ENCODE measurements around the gene DNAJC6.
"Not testable (repeated sequence)": the region's sequence is repeated elsewhere in the genome, so short reads cannot be mapped to it uniquely, and the experiment has no call there.

Gene DNAJC6

DNA sequence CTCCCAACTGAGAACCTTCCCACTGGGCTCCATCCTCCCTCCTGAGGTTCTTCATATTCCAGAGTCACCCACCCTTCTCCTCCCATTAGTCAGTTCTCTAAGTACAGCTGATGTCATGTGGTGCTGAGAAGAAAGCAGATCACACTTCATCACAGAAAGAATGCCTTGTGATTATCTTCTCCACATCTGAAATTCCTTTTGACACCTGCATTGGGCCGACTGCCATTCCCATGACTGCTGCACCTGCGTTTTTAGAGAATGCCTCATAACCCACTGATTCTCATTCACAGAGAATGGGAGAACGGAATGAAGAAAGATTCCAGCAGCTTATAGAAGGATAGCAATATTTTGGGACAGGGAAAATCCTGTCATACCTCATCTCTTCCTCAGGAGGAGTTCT, 125.4 kb downstream of the DNAJC6 start:
- DNase-seq: no peak

DNA sequence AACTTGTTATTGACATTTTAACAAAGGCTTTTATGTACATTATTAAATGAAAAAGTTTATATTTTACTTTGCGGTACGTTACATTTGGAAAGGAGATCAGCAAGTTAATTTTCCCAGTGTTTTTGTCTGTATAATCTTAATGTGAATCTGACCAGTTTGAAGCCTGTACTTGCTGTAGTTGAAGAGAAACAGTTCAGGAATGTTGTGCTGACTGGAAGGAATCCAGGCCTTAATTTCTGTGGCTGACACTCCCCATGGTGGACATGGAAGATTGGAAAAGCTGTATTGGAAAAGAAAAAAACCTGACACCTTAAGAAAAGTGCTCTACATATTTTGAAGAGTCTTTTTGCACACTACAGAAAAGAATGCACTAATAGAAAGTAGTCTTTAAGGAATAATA, 126.6 kb downstream of the DNAJC6 start:
- no peak for DNase-seq

DNA sequence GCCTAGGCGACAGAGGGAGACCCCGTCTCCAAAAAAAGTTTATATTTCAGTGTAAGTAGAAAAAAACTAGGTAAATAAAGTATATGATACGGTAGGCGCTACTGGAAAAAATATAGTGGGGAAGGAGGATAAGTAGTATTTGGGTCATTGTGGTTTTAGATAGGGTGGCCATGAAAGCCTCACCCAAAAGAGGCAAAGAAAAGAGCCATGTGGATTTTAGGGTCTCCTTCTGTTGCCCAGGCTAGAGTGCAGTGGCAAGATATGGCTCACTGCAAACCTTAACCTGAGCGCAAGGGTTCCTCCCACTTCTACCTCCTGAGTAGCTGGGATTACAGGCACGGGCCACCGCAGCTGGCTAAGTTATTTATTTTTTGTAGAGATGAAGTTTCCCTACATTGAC, 128.3 kb downstream of the DNAJC6 start:
- DNase-seq: no peak

DNA sequence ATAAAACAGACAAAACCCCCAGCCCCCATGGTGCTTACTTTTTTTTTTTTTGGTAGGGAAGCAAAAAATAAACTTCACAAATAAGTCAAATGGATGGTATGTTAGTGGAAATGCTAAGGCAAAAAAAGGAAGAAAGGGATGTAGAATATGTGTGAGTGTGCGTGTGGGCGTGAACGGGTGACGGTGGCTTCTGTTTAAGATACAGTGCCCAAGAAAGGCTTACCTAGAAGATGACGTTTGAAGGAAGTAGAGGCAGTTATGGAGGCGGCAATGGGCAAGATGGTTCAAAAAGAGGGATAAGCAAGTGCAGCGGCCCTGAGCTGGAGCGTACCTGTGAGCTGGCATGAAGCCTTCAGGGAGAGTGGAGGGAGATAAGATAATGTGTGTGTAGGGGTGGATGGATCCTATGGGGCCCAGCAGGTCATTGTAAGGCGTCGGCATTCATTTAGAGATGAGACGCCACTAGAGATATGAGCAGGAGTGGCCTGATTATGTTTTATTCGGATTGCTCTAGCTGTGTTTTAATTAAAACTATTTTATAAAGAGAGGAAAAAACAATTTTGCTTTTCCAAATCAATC, 131.1 kb downstream of the DNAJC6 start:
- no peak for DNase-seq

DNA sequence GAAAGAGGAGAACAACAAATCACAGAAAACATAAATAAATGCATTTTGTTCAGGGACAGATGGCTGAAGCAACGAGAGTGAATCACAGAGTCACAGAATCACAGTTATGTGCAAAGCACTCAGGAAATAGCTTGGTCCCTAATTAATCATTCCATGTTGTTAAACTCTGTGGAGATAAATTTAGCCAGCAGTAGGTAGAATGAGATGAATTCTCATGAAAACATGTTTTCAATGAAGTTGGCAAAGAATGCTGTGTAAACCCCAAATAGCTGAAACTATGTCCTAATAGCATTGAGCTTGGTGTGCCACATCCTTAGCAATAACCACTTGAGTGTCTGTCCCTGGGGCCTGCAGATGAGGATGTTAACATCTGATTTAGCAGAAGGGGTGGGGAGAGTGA, 131.6 kb downstream of the DNAJC6 start:
- no peak for DNase-seq

DNA sequence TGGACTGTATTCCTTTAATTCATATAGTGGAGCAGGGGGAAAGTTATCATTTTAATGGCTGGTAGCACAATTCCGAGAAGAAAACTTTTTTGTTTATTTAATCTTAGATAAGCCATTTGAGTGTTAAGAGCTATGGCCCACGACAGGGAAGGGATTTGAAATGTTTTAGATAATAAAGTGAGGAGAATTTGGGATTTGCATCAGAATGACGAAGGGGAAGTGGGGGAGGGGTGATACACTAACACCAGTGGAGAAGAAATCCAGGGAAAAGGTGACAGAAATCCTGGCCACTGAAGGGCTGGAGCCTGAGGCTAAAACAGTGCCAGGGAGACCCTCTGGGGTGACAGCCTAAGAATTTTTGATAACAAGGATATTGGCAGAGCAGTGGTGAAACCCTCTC, 132.1 kb downstream of the DNAJC6 start:
- DNase-seq: no peak

DNA sequence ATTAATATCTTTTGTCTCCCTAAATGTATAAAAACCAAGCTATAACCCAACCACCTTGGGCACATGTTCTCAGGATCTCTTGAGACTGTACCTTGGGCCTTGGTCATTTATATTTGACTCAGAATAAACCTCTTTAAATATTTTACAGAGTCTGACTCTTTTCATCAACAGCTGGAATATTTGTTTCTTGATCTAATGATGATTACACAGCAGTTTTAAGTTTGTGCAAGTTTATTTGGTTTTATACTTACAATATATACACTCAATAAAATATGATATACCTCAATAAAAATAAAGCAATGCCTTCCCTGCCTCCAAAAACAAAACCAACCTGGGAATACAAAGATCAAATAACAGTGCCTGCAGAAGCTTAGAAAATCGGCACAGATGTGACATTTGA, 133.1 kb downstream of the DNAJC6 start:
- no peak for DNase-seq

DNA sequence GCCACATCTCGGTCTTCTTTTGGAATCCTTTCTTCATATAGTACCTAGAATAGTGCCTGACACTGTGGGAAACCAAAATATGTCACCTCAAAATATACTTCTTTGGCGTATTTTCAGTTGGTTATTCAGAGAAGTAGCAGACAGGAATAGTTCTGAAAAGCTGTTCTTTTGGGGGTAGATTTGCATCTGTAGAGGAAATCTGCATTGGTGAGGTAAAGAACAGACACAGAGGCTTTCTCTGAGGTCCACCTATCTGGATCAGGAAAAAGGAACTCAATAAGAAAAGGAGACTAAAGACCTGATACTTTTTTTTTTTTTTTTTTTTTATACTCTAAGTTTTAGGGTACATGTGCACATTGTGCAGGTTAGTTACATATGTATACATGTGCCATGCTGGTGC, 134.3 kb downstream of the DNAJC6 start:
- no peak for DNase-seq

DNA sequence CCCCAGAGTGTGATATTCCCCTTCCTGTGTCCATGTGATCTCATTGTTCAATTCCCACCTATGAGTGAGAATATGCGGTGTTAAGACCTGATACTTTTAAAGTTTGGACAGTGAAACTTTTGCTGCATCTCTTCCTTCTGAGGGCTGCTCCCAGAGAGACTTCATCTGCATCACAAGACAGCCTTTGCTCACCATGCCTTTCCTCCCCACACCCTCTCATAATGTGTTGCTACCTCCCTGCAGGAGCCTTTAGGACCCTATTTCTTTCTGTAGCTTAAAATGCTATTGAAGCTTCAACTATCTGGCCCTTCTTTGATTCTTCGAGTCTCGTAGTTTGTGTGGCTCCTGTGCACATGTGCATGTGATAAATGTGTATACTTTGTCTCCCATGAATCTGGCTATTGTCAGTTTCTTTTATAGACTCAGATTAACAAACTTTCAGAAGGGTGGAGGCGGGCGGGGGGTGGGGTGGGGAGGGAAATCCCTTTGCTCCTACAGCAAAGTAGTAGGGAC, 134.8 kb downstream of the DNAJC6 start:
- DNase-seq: no peak

DNA sequence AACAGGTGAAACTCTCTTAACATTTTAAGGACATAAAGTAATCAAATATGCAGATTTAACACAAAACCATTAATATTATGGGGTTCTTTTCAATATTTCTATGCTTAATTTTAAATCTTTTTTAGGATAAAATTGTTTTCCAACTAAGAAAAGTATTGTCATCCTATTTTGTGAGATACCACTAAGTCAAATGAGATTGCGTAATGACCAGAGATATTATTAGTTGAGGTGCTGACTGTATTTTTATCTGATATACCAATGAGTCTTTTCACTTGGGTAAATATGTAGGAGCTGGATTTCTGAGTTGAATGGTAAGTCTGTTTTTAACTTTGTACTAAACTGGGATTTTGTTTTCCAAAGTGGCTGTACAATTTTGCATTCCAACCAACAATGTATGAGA, 136.5 kb downstream of the DNAJC6 start:
- DNase-seq: no peak

DNA sequence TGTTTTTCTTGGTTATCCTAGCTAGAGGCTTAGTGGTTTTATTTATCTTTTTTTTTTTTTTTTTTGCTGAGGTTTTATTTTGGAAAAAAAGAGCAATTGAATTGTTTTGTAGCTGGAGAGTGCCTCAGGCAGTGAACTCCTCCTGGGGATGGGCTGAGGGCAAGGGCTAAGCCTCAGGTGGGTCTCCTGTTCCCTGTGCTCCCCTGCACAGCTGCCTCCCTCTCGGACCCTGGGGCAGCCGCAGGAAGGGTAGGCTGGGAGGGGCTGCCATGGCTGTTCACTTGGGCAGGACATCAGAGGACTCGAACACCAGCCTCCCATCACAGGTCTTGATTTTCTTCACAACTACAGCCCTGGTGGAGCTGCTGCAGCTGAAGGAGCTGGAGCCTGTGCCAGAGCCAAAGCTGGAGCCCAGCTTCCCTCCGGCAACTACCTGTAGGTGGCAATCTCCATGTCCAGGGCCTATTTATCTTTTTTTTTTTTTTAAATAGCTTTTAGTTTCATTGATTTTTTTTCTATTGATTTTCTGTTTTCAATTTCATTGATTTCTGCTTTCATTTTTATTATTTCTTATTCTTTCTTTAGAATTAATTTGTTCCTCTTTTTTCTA, 140.0 kb downstream of the DNAJC6 start:
- no peak for DNase-seq

DNA sequence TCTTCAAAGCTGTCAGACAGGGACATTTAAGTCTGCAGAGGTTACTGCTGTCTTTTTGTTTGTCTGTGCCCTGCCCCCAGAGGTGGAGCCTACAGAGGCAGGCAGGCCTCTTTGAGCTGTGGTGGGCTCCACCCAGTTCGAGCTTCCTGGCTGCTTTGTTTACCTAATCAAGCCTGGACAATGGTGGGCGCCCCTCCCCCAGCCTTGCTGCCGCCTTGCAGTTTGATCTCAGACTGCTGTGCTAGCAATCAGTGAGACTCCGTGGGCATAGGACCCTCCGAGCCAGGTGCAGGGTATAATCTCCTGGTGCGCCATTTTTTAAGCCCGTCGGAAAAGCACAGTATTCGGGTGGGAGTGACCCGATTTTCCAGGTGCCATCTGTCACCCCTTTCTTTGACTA, 146.3 kb downstream of the DNAJC6 start:
- not testable (repeated sequence) for DNase-seq

DNA sequence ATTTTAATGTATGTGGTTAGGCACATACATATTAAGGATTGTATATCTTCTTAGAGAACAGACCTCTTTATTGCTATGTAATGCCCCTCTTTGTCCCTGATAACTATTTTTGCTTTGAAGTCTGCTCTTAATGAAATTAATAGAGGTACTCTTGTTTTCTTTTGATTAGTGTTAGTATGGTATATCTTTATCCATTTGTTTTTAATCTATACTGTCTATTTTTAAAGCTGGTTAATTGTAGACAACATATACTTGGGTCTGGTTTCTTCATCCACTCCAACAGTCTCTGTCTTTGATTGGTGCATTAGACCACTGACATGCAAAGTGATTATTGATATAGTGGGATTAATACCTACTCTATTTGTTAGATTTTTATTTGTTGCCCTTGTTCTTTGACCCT, 147.1 kb downstream of the DNAJC6 start:
- no peak for DNase-seq

DNA sequence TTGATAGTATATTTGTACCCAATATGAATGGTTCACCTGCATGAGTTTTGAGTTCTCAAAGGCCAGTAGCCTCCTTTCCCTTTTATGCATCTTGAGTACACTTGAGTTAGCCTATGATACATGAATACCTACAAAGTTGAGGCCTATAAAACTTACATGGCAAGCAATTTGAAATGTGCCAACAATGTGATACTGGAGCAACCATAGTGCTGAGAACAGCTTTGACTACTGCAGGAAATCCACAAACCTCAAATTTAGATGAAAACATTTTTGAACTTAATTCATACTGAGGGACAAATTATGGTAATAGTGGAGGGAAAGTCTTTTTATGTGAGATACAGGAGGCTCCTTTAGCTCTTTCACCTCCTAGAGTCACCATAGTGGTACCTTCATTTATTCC, 148.5 kb downstream of the DNAJC6 start:
- no peak for DNase-seq

DNA sequence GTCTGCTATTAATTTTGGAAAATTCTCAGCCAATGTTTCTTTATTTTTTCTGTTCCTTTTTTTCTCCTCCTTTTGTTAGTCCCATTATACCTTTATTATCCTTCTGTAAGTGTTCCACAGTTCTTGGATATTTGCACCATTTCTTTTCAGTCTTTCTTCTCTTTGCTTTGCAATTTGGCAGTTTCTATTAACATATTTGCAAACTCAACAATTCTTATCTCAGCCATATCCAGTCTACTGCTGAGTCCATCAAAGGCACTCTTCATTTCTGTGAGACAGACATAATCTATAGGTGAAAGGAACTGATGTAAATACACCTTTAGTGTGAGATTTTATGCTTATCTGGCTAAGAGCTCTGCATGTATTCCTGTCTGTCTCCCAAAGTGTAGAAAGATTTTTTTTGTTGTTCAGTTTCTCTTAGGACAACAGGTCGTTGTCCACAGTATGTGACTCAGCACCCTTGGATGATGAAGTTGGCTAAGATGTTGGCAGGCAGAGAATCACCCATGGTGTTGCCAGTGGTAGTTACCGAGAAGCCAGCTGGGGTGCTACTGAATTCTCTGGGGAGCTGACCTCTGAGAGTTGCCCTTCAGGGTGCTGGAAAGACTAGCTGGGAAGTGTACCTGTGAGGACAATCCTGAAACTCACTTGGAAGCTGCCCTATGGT, 149.5 kb downstream of the DNAJC6 start:
- no peak for DNase-seq

DNA sequence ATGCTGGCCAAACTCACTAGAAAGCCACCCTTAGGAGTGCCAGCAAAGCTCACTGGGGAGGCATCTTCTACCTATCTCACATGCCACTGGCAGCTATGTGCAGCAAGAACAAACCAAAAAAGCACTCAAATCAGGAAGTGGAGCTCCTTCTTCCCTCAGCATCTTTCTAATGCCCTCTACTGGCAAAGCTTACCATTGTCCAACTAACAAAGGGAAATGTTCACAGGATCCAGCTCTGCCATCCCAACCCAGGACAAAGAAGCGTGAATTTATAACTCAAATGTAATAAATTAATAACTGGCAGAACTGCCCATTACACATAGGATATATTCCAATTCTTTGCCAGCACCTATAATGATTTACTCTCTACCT, 150.0 kb downstream of the DNAJC6 start:
- DNase-seq: no peak
